DND-41 (cell line): ENCODE results near the gene C10orf105.

Experiments
- ATAC-seq: fragments of 200-7000 bp; cut with Tn5 transposase; 3 replicates; pipeline ENCODE4 v1.9.1; 2021; ENCODE audit warnings: low read depth; ENCODE audit not compliant: insufficient read depth
- DNase-seq: peaks from one replicate; pipeline ENCODE4 v3.0.0-alpha.2; 2020
- H2AFZ ChIP-seq: 2 replicates; pipeline ENCODE4 v1.6.0; 2012; ENCODE audit warnings: low read depth, low read length
- H3K27ac ChIP-seq: 2 replicates; pipeline ENCODE4 v1.5.1; 2012; ENCODE audit warnings: low read length, inconsistent platforms
- H3K27me3 ChIP-seq: fragments of 200-600 bp; sonication (generic); 2 replicates; pipeline ENCODE4 v1.6.0; 2012; ENCODE audit warnings: low read length, mild to moderate bottlenecking, inconsistent platforms; ENCODE audit not compliant: insufficient read depth, poor library complexity
- H3K36me3 ChIP-seq: 2 replicates; pipeline ENCODE4 v1.5.1; 2012; ENCODE audit warnings: low read length, inconsistent platforms; ENCODE audit not compliant: insufficient read depth
- H3K4me1 ChIP-seq: 2 replicates; pipeline ENCODE4 v1.5.1; 2012; ENCODE audit warnings: mild to moderate bottlenecking, low read length; ENCODE audit not compliant: insufficient read depth
- H3K4me2 ChIP-seq: 2 replicates; pipeline ENCODE4 v1.6.0; 2012; ENCODE audit warnings: mild to moderate bottlenecking, moderate library complexity, low read length, inconsistent platforms; ENCODE audit not compliant: insufficient read depth
- H3K4me3 ChIP-seq, 2 experiments: fragments of 200-600 bp in 1 of 2; shearing (Covaris generic) in 1 of 2; 2 replicates each; pipeline ENCODE4 v1.5.1; 2012 to 2016; ENCODE audit warnings: inconsistent platforms in 2 of 2, low read length in 2 of 2, mild to moderate bottlenecking in 2 of 2, low read depth in 1 of 2, moderate library complexity in 1 of 2
- H3K79me2 ChIP-seq: 2 replicates; pipeline ENCODE4 v1.6.0; 2012; ENCODE audit warnings: low read length, inconsistent platforms; ENCODE audit not compliant: insufficient read depth
- H3K9ac ChIP-seq: 2 replicates; pipeline ENCODE4 v1.6.0; 2012; ENCODE audit warnings: low read depth, mild to moderate bottlenecking, inconsistent platforms, low read length, moderate library complexity
- H3K9me3 ChIP-seq: 2 replicates; pipeline ENCODE4 v1.5.1; 2012; ENCODE audit warnings: low read length, moderate library complexity, mild to moderate bottlenecking, inconsistent platforms; ENCODE audit not compliant: insufficient read depth, severe bottlenecking
- H4K20me1 ChIP-seq: 2 replicates; pipeline ENCODE4 v1.6.0; 2012; ENCODE audit warnings: low read length; ENCODE audit not compliant: insufficient read depth
- EZH2 ChIP-seq: IDR thresholded peaks from 3 replicates; pipeline ENCODE4 v1.6.1; 2012; ENCODE audit warnings: borderline replicate concordance, low read depth, mild to moderate bottlenecking, moderate library complexity, low read length, inconsistent platforms; ENCODE audit not compliant: severe bottlenecking
- TF ChIP-seq, protein P1 (sequence below): IDR thresholded peaks from 2 replicates; pipeline ENCODE4 v1.5.1; 2012; ENCODE audit warnings: borderline replicate concordance, low read length, moderate library complexity, mild to moderate bottlenecking; ENCODE audit not compliant: poor library complexity, severe bottlenecking; ENCODE audit errors: extremely low read depth

The C10orf105 gene

DNA sequence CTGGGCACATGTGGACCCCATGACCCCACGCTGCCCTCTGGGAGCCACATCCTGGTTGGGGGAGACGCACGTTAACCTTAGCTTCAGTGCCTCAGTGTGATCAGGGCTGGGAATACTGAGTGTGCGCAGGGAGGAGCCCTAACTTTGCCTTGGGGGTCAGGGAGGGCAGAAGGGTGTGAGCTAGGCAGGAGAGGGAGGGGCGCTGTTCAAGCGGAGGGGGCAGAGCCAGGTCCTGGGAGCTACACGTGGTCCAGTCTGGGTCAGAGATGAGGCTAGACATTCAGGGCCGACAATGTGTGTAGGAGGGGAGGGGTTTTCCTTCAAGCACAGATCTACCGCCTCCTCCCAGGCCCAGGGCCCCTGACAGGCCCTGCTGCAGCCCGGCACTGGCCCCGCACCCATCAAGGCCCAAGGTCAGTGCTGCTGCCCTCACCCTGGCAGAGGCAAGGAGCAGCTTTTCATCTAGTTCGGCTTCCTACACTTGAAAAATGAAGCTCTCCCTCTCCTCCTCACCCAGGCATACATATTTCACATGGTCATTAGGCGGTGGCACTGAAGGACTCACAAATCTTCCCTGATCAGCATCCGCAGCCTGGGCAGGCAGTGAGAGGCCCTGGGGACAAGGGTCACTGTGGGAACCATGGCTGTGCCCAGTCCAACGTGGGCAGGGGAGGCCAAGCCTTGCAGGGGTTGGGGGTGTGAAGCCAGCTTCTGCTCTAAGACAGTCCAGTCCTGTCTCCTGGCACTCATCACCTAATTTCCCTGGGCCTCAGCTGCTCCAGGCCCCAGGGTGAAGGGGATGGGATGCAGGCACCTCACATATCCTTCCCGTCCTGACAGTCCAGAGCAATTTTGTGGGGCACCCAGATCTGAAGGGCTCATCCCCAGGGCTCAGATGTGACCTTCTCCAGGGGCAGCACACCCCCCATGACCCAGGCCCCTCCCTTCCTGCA, 47.3 kb downstream of the C10orf105 start:
- no peak overlapping the region for H3K4me2 ChIP-seq
- H3K9ac ChIP-seq = no peak overlapping the region
- H3K9me3 ChIP-seq = no peaks in the 10 kb centered on the region
- no peak overlapping the region for H3K27ac ChIP-seq
- ATAC-seq (no peak), DNase-seq (no peak)
- no peak overlapping the region for H2AFZ ChIP-seq
- H3K79me2 ChIP-seq = no peaks in the 10 kb centered on the region
- H3K36me3 ChIP-seq = no peaks in the 10 kb centered on the region
- no peaks in the 10 kb centered on the region for H3K4me1 ChIP-seq
- no peak for TF ChIP-seq EZH2
- TF ChIP-seq, protein P1, sequence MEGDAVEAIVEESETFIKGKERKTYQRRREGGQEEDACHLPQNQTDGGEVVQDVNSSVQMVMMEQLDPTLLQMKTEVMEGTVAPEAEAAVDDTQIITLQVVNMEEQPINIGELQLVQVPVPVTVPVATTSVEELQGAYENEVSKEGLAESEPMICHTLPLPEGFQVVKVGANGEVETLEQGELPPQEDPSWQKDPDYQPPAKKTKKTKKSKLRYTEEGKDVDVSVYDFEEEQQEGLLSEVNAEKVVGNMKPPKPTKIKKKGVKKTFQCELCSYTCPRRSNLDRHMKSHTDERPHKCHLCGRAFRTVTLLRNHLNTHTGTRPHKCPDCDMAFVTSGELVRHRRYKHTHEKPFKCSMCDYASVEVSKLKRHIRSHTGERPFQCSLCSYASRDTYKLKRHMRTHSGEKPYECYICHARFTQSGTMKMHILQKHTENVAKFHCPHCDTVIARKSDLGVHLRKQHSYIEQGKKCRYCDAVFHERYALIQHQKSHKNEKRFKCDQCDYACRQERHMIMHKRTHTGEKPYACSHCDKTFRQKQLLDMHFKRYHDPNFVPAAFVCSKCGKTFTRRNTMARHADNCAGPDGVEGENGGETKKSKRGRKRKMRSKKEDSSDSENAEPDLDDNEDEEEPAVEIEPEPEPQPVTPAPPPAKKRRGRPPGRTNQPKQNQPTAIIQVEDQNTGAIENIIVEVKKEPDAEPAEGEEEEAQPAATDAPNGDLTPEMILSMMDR = no peak
- H3K27me3 ChIP-seq = peaks cover 3% of the 10 kb centered on the region
- H3K4me3 ChIP-seq = no peak overlapping the region
- H4K20me1 ChIP-seq = no peaks in the 10 kb centered on the region

DNA sequence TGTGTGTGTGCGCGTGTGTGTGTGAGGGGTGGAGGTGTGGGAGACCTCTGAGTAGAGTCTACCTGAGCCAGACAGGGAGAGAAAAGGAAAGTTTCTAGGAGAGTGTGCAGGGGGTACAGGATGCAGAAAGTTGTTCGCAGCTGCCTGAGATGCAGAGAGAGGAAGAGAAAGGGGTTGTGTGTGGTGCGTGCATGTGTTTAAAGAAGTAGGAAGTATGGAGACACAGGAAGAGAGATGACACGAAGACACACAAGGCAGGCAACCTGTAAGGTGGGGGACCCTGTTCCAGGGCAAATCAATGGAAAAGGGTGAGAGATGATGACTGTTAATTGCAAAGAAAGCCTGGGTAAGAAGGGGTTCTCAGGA, 52.2 kb downstream of the C10orf105 start:
- Histone ChIP-seq H3K36me3 (no peaks in the 10 kb centered on the region), H3K4me1 (no peaks in the 10 kb centered on the region), H3K4me3 (no peak overlapping the region), H4K20me1 (no peaks in the 10 kb centered on the region), H3K4me2 (no peak overlapping the region), H2AFZ (no peak overlapping the region), H3K27ac (no peak overlapping the region), H3K9ac (no peak overlapping the region), H3K79me2 (no peaks in the 10 kb centered on the region), H3K27me3 (no peaks in the 10 kb centered on the region), H3K9me3 (no peaks in the 10 kb centered on the region)
- no peak for TF ChIP-seq EZH2
- TF ChIP-seq, protein P1 = no peak
- ATAC-seq (peak; percentile 32; the same call in 2 of the 3 replicates), DNase-seq (no peak)

DNA sequence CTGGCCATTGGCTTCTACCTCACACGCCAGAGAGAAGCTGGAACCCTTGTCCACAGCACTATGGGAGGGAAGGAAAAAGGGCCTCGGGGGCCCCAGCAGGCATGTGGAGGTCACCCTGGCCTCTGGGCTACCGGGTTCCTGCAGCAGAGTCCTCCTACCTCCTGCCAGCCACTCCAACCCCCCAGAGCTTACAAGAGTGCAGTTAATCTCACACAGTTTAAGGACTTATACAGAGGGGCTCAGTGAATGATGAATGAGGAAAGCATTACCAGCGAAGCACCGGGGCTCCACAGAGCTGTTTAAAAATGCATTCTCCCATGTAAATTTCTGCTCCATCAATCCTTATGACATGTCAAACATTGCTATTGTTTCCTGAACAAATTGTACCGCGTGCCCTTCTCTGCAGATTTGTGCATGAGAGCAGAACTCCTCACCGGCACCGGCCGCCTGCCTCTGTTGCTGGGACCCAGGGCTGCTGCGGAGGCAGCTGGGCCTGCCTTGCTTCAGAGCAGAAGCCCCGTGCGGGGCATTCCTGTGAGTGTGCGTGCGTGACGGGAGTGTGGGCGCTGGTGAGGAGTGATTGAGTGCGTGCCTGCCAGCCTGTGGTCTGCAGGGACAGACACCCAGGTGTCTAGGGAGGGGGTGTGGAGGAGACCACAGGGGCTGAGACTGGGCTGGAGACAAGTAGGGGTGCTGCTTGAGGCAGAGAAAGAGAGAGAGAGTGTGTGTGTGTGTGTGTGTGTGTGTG, 52.8 kb downstream of the C10orf105 start:
- peak; percentile 22 for DNase-seq
- Histone ChIP-seq H3K27me3 (no peaks in the 10 kb centered on the region), H3K79me2 (no peaks in the 10 kb centered on the region), H3K9me3 (no peaks in the 10 kb centered on the region), H3K9ac (no peak overlapping the region), H3K4me1 (no peaks in the 10 kb centered on the region), H4K20me1 (no peaks in the 10 kb centered on the region), H3K4me2 (no peak overlapping the region), H3K27ac (no peak overlapping the region), H3K36me3 (no peaks in the 10 kb centered on the region), H3K4me3 (no peak overlapping the region), H2AFZ (no peak overlapping the region)
- peak; percentile 53 for ATAC-seq
- TF ChIP-seq EZH2 = no peak
- TF ChIP-seq, protein P1 = no peak
